Coronary artery (tissue), 2 donors: Measurements from ENCODE around the gene UFC1.
"Not testable (repeated sequence)": the region's sequence is repeated elsewhere in the genome, so short reads cannot be mapped to it uniquely, and the experiment has no call there.

Experiments
- DNase-seq: peaks from one replicate; pipeline ENCODE4 v3.0.0-alpha.2; 2017; ENCODE audit warnings: low spot score
- H3K27ac ChIP-seq, 2 donors: fragments of 200-600 bp; sonication (generic); one replicate each; pipeline ENCODE4 v1.5.1; 2016 to 2019
- H3K4me3 ChIP-seq: fragments of 200-600 bp; sonication (generic); 2 replicates; pipeline ENCODE4 v1.5.1; 2016; ENCODE audit warnings: mild to moderate bottlenecking, moderate library complexity
- TF ChIP-seq, protein P1 (sequence below): fragments of 200-600 bp; sonication (generic); IDR thresholded peaks from one replicate; pipeline ENCODE4 v1.5.1; 2019; ENCODE audit warnings: antibody characterized with exemption

Gene UFC1

DNA sequence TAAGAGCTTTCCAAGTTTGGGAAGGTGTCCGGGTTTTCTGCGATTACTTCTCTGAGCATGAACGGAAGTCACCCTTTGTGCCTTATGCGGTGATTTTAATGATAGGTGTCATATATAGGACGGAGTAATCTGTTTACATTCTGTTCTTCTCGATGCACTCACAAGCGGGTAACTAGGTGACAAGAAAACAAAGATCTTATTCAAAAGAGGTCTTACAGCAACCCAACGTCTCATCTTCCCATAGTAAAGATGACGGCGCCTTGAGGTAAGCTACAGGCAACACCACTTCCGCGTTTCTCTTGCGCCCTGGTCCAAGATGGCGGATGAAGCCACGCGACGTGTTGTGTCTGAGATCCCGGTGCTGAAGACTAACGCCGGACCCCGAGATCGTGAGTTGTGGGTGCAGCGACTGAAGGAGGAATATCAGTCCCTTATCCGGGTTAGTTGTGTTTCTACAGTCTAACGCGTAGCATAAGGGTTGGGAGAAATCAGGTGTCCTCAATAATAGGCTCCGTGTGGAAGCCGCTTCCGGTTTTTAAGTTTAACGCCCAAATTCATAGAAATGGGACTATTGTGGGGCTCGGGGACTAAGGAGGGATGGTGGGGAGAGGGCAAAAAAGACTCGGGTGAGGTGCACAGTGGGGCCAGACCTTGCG, at the start of gene UFC1:
UFC1 (plus strand) TSS at position 297 of the 656 bp plus-strand sequence; CDS start at position 317, 20 bp downstream.
- peak within 1 kb of the TSS; percentile 89 to 92 for H3K27ac ChIP-seq
- peak within 1 kb of the TSS; percentile 85 for H3K4me3 ChIP-seq
- no peak for DNase-seq
- TF ChIP-seq, protein P1, sequence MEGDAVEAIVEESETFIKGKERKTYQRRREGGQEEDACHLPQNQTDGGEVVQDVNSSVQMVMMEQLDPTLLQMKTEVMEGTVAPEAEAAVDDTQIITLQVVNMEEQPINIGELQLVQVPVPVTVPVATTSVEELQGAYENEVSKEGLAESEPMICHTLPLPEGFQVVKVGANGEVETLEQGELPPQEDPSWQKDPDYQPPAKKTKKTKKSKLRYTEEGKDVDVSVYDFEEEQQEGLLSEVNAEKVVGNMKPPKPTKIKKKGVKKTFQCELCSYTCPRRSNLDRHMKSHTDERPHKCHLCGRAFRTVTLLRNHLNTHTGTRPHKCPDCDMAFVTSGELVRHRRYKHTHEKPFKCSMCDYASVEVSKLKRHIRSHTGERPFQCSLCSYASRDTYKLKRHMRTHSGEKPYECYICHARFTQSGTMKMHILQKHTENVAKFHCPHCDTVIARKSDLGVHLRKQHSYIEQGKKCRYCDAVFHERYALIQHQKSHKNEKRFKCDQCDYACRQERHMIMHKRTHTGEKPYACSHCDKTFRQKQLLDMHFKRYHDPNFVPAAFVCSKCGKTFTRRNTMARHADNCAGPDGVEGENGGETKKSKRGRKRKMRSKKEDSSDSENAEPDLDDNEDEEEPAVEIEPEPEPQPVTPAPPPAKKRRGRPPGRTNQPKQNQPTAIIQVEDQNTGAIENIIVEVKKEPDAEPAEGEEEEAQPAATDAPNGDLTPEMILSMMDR, result no peak

GRCh38 chr1:161106431-161106830, 47.3 kb upstream of the UFC1 start:
- no peak for DNase-seq
- Histone ChIP-seq H3K27ac (no peak overlapping the region), H3K4me3 (no peak overlapping the region)
- TF ChIP-seq, protein P1, result no peak

GRCh38 chr1:161111117-161111516, 42.7 kb upstream of the UFC1 start:
- no peak overlapping the region for H3K27ac ChIP-seq
- no peak for DNase-seq
- TF ChIP-seq, protein P1, result no peak
- H3K4me3 ChIP-seq, result no peak overlapping the region

GRCh38 chr1:161111527-161111926, 42.3 kb upstream of the UFC1 start:
- TF ChIP-seq, protein P1, result no peak
- Histone ChIP-seq H3K27ac (no peak overlapping the region), H3K4me3 (no peak overlapping the region)
- no peak for DNase-seq

GRCh38 chr1:161113915-161114314, 39.9 kb upstream of the UFC1 start:
- DNase-seq, result no peak
- Histone ChIP-seq H3K27ac (no peak overlapping the region), H3K4me3 (no peak overlapping the region)
- TF ChIP-seq, protein P1, result no peak

- no peak overlapping the region for H3K27ac ChIP-seq
- TF ChIP-seq, protein P1, result no peak
- DNase-seq, result no peak
- no peak overlapping the region for H3K4me3 ChIP-seq
Observed at GRCh38 chr1:161114556-161114955, 39.2 kb upstream of the UFC1 start.

- no peak overlapping the region for H3K27ac ChIP-seq
- TF ChIP-seq, protein P1, result no peak
- H3K4me3 ChIP-seq, result no peak overlapping the region
- no peak for DNase-seq
Observed at GRCh38 chr1:161115132-161115711, 38.6 kb upstream of the UFC1 start.

DNA sequence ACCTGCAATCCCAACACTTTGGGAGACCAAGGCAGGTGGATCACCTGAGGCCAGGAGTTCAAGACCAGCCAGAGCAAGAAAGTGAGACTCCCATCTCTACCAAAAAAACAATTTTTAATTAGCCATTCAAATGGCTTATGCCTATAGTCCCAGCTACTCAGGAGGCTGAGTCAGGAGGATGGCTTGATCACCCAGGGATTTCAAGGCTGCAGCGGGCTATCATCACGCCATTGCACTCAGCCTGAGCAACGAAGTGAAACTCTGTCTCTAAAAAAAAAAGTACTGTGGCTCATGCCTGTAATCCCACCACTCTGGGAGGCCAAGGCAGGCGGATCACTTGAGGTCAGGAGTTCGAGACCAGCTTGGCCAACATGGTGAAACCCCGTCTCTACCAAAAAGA, 37.8 kb upstream of the UFC1 start:
- H3K4me3 ChIP-seq, DNase-seq, H3K27ac ChIP-seq: not testable (repeated sequence)
